T-helper 22 cell (primary cell): Measurements from ENCODE around the gene CUEDC2.

Source experiments
- DNase-seq: peaks from one replicate; pipeline ENCODE4 v3.0.0-alpha.2; 2020; ENCODE audit warnings: low read depth

Gene CUEDC2

GRCh38 chr10:102409604-102410428 is 22.6 kb downstream of the CUEDC2 start:
- DNase-seq, result no peak

- peak; percentile 56 for DNase-seq
Observed at GRCh38 chr10:102408728-102409603, 23.4 kb downstream of the CUEDC2 start.

- no peak for DNase-seq
Observed at GRCh38 chr10:102408131-102408727, 24.1 kb downstream of the CUEDC2 start.

GRCh38 chr10:102407425-102408130 is 24.8 kb downstream of the CUEDC2 start:
- no peak for DNase-seq

GRCh38 chr10:102406815-102407214 is 25.6 kb downstream of the CUEDC2 start:
- DNase-seq, result no peak

GRCh38 chr10:102405632-102406031 is 26.7 kb downstream of the CUEDC2 start:
- no peak for DNase-seq

- DNase-seq, result no peak
Observed at GRCh38 chr10:102405108-102405571, 27.2 kb downstream of the CUEDC2 start.

- no peak for DNase-seq
Observed at GRCh38 chr10:102404361-102405107, 27.8 kb downstream of the CUEDC2 start.

GRCh38 chr10:102403115-102403514 is 29.3 kb downstream of the CUEDC2 start:
- DNase-seq, result no peak

- DNase-seq, result no peak
Observed at GRCh38 chr10:102402512-102402896, 29.9 kb downstream of the CUEDC2 start.

- no peak for DNase-seq
Observed at GRCh38 chr10:102401735-102402511, 30.5 kb downstream of the CUEDC2 start.

GRCh38 chr10:102401342-102401654 is 31.1 kb downstream of the CUEDC2 start:
- no peak for DNase-seq

GRCh38 chr10:102400598-102401341 is 31.6 kb downstream of the CUEDC2 start:
- no peak for DNase-seq

GRCh38 chr10:102400076-102400475 is 32.3 kb downstream of the CUEDC2 start:
- DNase-seq, result no peak

GRCh38 chr10:102399217-102400021 is 33.0 kb downstream of the CUEDC2 start:
- peak; percentile 71 for DNase-seq

- DNase-seq, result no peak
Observed at GRCh38 chr10:102398172-102399020, 34.0 kb downstream of the CUEDC2 start.

- no peak for DNase-seq
Observed at GRCh38 chr10:102397222-102398171, 34.9 kb downstream of the CUEDC2 start.
